Ishikawa (cell line): ENCODE results near the gene GLT8D2.

Experiments
- CEBPB ChIP-seq: IDR thresholded peaks from 2 replicates; pipeline ENCODE4 v1.6.1; 2012
- CREB1 ChIP-seq: IDR thresholded peaks from 2 replicates; pipeline ENCODE4 v1.6.1; 2012; ENCODE audit warnings: low read depth
- EGR1 ChIP-seq: IDR thresholded peaks from 2 replicates; pipeline ENCODE4 v1.6.1; 2012
- EP300 ChIP-seq: IDR thresholded peaks from 2 replicates; pipeline ENCODE4 v1.6.1; 2012; ENCODE audit warnings: borderline replicate concordance
- FOXM1 ChIP-seq: IDR thresholded peaks from 2 replicates; pipeline ENCODE4 v1.6.1; 2012; ENCODE audit warnings: low read depth, borderline replicate concordance
- MAX ChIP-seq: IDR thresholded peaks from 2 replicates; pipeline ENCODE4 v1.6.1; 2012
- NFIC ChIP-seq: IDR thresholded peaks from 2 replicates; pipeline ENCODE4 v1.6.1; 2012
- RAD21 ChIP-seq: IDR thresholded peaks from 2 replicates; pipeline ENCODE4 v1.6.1; 2012; ENCODE audit warnings: low read depth
- REST ChIP-seq: IDR thresholded peaks from 2 replicates; pipeline ENCODE4 v1.6.1; 2012; ENCODE audit warnings: low read depth, mild to moderate bottlenecking
- TAF1 ChIP-seq: IDR thresholded peaks from 2 replicates; pipeline ENCODE4 v1.6.1; 2012; ENCODE audit warnings: low read depth, mild to moderate bottlenecking
- TCF12 ChIP-seq: IDR thresholded peaks from 2 replicates; pipeline ENCODE4 v1.6.1; 2012; ENCODE audit warnings: low read depth
- TEAD4 ChIP-seq: IDR thresholded peaks from 2 replicates; pipeline ENCODE4 v1.6.1; 2012
- USF1 ChIP-seq: IDR thresholded peaks from 2 replicates; pipeline ENCODE4 v1.6.1; 2012
- YY1 ChIP-seq: IDR thresholded peaks from 2 replicates; pipeline ENCODE4 v1.6.1; 2012; ENCODE audit warnings: low read depth
- ZBTB7A ChIP-seq: IDR thresholded peaks from 2 replicates; pipeline ENCODE4 v1.6.1; 2012; ENCODE audit warnings: low read depth

GLT8D2 gene

GRCh38 chr12:104049903-104050356, at the start of gene GLT8D2:
GLT8D2 (minus strand) TSS chr12:104050187; CDS start chr12:104019648, 30,539 bp downstream.
- TF ChIP-seq EP300 (no peak), NFIC (0 out of 2 replicates have a peak, but pooled peaks have one; percentile 4), TEAD4 (no peak), MAX (peak; percentile 46), CEBPB (no peak), USF1 (no peak), ZBTB7A (no peak), YY1 (no peak), TCF12 (no peak), TAF1 (peak; percentile 46)

- TF ChIP-seq NFIC, result no peak
- no peak for TF ChIP-seq YY1
- no peak for TF ChIP-seq CREB1
- no peak for TF ChIP-seq EP300
- no peak for TF ChIP-seq RAD21
These were observed 48.0 kb upstream of the GLT8D2 start for GRCh38 chr12:104097954-104098353.

- TF ChIP-seq RAD21 (no peak), NFIC (no peak), TEAD4 (no peak), USF1 (no peak), EP300 (no peak), TCF12 (no peak), EGR1 (no peak), CREB1 (no peak), YY1 (no peak), CEBPB (no peak), FOXM1 (no peak), TAF1 (no peak), ZBTB7A (no peak), REST (no peak)
These were observed 45.3 kb upstream of the GLT8D2 start for GRCh38 chr12:104095289-104095688.

- no peak for TF ChIP-seq TCF12
- no peak for TF ChIP-seq MAX
- TF ChIP-seq ZBTB7A, result no peak
- TF ChIP-seq NFIC, result no peak
- no peak for TF ChIP-seq EGR1
- TF ChIP-seq EP300, result no peak
- no peak for TF ChIP-seq FOXM1
- no peak for TF ChIP-seq RAD21
These were observed 44.3 kb upstream of the GLT8D2 start for GRCh38 chr12:104094284-104094683.

- TF ChIP-seq REST, result no peak
- no peak for TF ChIP-seq FOXM1
- no peak for TF ChIP-seq USF1
- TF ChIP-seq NFIC, result no peak
- TF ChIP-seq MAX, result no peak
- TF ChIP-seq TEAD4, result no peak
- TF ChIP-seq ZBTB7A, result no peak
- no peak for TF ChIP-seq CREB1
- TF ChIP-seq EGR1, result no peak
- no peak for TF ChIP-seq TAF1
- no peak for TF ChIP-seq RAD21
These were observed 41.1 kb upstream of the GLT8D2 start for GRCh38 chr12:104091136-104091535.

GRCh38 chr12:104090685-104091084, 40.7 kb upstream of the GLT8D2 start:
- TF ChIP-seq TCF12 (no peak), CREB1 (no peak), USF1 (no peak), TAF1 (no peak)
